CD4-positive, alpha-beta T cell treated with Interleukin-12 subunit alpha and Interleukin-12 subunit beta, for 1 hour (primary cell): ENCODE data around the gene RGS6.

Source experiments
- DNase-seq: peaks from one replicate; pipeline ENCODE4 v3.0.0-alpha.2; 2020

The RGS6 gene

GRCh38 chr14:72089625-72090024 is 157.4 kb downstream of the RGS6 start:
- DNase-seq: no peak

GRCh38 chr14:72094844-72095582 is 162.8 kb downstream of the RGS6 start:
- DNase-seq: no peak

GRCh38 chr14:72097173-72097783 is 165.0 kb downstream of the RGS6 start:
- DNase-seq: no peak

GRCh38 chr14:72098210-72098609 is 166.0 kb downstream of the RGS6 start:
- no peak for DNase-seq

GRCh38 chr14:72099566-72099965 is 167.3 kb downstream of the RGS6 start:
- DNase-seq: no peak

GRCh38 chr14:72104011-72104613 is 171.9 kb downstream of the RGS6 start:
- DNase-seq: peak; percentile 7

GRCh38 chr14:72111911-72112310 is 179.7 kb downstream of the RGS6 start:
- no peak for DNase-seq

GRCh38 chr14:72118841-72119240 is 186.6 kb downstream of the RGS6 start:
- DNase-seq: no peak

- no peak for DNase-seq
Measured at GRCh38 chr14:72120315-72120714, 188.1 kb downstream of the RGS6 start.

- no peak for DNase-seq
Measured at GRCh38 chr14:72123755-72124154, 191.5 kb downstream of the RGS6 start.

- no peak for DNase-seq
Measured at GRCh38 chr14:72124171-72124570, 191.9 kb downstream of the RGS6 start.

GRCh38 chr14:72126091-72126490 is 193.9 kb downstream of the RGS6 start:
- no peak for DNase-seq

- DNase-seq: no peak
Measured at GRCh38 chr14:72126561-72126960, 194.3 kb downstream of the RGS6 start.

GRCh38 chr14:72128629-72129028 is 196.4 kb downstream of the RGS6 start:
- DNase-seq: no peak

- no peak for DNase-seq
Measured at GRCh38 chr14:72129291-72129690, 197.1 kb downstream of the RGS6 start.

GRCh38 chr14:72141084-72141483 is 208.9 kb downstream of the RGS6 start:
- no peak for DNase-seq

- no peak for DNase-seq
Measured at GRCh38 chr14:72142328-72142727, 210.1 kb downstream of the RGS6 start.

- DNase-seq: no peak
Measured at GRCh38 chr14:72146241-72146640, 214.0 kb downstream of the RGS6 start.

- DNase-seq: no peak
Measured at GRCh38 chr14:72154645-72155378, 222.6 kb downstream of the RGS6 start.

- no peak for DNase-seq
Measured at GRCh38 chr14:72155379-72155993, 223.3 kb downstream of the RGS6 start.

GRCh38 chr14:72164420-72165228 is 232.4 kb downstream of the RGS6 start:
- DNase-seq: no peak

- DNase-seq: no peak
Measured at GRCh38 chr14:72165229-72165698, 233.0 kb downstream of the RGS6 start.
